ENCODE measurements around the gene ATP2B1.

GRCh38 chr12:89621521-89621920, 87.1 kb downstream of the ATP2B1 start:
- TF ChIP-seq CTCF (IDR thresholded peaks at IDR 0.05) = no peak
- TF ChIP-seq EP300 (IDR thresholded peaks at IDR 0.05) = no peak
